Neural progenitor cell (in vitro differentiated cells): Measurements from ENCODE around the gene GFOD1.

Experiments
- CTCF ChIP-seq: fragments of 200-600 bp; sonication (generic); IDR thresholded peaks from 2 replicates; pipeline ENCODE4 v1.5.1; 2017; ENCODE audit warnings: antibody characterized with exemption, mild to moderate bottlenecking
- EZH2 ChIP-seq: fragments of 200-600 bp; sonication (generic); IDR thresholded peaks from 2 replicates; pipeline ENCODE4 v1.6.1; 2017; ENCODE audit warnings: antibody characterized with exemption, mild to moderate bottlenecking, moderate library complexity

DNA sequence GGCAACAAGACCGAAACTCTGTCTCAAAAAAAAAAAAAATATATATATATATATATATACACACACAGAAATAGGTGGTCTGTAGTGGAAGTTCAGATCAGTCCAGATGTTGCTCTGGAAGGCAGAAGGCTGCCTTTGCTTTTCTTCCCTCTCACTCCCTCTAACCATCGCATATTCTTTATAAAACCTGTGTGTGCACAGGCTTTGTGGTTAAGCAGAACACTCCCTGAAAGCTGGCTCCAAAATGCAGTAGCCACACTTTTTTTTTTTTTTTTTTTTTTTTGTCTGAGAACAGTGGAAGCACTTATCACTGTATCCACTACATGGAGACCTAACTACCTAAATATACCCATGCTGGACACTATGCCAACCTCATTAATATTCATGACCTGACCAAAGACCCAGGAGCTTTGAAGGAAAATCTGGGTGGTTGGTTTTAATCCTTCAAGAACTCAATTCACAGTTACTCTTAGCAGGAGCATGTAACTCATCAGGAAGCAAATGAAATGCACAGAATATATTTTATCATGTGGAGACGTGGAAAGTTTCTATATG lies 20.0 kb upstream of the GFOD1 start:
- no peak for TF ChIP-seq CTCF
- TF ChIP-seq EZH2: no peak
